Measurements from ENCODE around the gene ST3GAL6.

The ST3GAL6 gene

DNA sequence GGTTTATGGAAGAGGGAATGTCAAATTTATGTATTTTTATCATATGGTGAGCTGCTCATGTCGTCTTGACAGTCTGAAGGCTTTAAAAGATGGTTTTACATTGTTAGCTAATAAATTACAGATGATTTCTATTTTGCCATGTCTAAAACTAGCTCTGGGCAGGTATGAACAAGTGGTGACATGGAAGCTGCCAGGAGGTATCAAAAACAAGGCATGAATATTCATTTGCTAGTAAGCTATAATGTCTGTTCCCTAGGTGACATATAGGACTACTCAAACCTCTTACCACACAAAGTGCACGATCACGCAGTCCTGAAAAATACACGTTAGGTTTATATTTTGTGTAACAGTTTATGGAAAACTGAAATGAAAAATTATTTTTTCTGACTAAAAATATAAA lies 34.8 kb downstream of the ST3GAL6 start:
- TF ChIP-seq, protein P1, sequence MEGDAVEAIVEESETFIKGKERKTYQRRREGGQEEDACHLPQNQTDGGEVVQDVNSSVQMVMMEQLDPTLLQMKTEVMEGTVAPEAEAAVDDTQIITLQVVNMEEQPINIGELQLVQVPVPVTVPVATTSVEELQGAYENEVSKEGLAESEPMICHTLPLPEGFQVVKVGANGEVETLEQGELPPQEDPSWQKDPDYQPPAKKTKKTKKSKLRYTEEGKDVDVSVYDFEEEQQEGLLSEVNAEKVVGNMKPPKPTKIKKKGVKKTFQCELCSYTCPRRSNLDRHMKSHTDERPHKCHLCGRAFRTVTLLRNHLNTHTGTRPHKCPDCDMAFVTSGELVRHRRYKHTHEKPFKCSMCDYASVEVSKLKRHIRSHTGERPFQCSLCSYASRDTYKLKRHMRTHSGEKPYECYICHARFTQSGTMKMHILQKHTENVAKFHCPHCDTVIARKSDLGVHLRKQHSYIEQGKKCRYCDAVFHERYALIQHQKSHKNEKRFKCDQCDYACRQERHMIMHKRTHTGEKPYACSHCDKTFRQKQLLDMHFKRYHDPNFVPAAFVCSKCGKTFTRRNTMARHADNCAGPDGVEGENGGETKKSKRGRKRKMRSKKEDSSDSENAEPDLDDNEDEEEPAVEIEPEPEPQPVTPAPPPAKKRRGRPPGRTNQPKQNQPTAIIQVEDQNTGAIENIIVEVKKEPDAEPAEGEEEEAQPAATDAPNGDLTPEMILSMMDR (conservative IDR thresholded peaks at IDR 0.05; ENCODE audit: low read depth, low read length), result no peak
- no peaks in the 10 kb centered on the region for H3K36me3 ChIP-seq (ENCODE audit: insufficient read depth)
- no peaks in the 10 kb centered on the region for H3K79me2 ChIP-seq (ENCODE audit: insufficient read depth, low read depth)

DNA sequence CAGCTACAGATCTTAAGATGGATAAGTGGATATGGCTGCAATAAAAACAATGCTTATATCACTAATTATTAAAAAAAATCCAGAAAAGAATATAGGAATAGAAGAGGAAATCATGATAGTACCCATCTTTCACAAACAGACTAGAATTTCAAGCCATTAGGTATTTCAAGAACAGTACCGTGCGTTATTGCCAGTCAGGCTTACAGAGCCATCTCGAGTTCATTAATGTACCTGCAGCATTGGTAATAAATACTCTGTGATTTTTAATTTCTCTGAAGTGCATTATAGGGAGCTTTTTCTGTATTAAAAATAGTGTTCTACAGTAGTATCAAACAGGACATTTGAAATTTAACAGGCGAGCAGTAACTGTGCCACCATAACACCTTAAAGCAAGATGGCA lies 35.7 kb downstream of the ST3GAL6 start:
- TF ChIP-seq, protein P1 (conservative IDR thresholded peaks at IDR 0.05; ENCODE audit: low read depth, low read length), result no peak
- Histone ChIP-seq H4K20me1 (ENCODE audit: insufficient read depth) (no peaks in the 10 kb centered on the region), H3K27ac (no peak overlapping the region)

More for the DNA sequence above, 34.8 kb downstream of the ST3GAL6 start:
- H3K4me1 ChIP-seq (ENCODE audit: low read depth, poor library complexity, severe bottlenecking), result no peaks in the 10 kb centered on the region
- no peak overlapping the region for H3K4me3 ChIP-seq (IDR thresholded peaks at IDR 0.05; ENCODE audit: insufficient read depth, low read depth, low read length)
- no peak overlapping the region for H3K4me2 ChIP-seq
- no peak overlapping the region for H3K9ac ChIP-seq
- H3K27ac ChIP-seq, result no peak overlapping the region
- H3K27me3 ChIP-seq (ENCODE audit: insufficient read depth, low read depth), result no peaks in the 10 kb centered on the region
- no peaks in the 10 kb centered on the region for H4K20me1 ChIP-seq (ENCODE audit: insufficient read depth)
- no peak overlapping the region for H2AFZ ChIP-seq (ENCODE audit: low read depth)

DNA sequence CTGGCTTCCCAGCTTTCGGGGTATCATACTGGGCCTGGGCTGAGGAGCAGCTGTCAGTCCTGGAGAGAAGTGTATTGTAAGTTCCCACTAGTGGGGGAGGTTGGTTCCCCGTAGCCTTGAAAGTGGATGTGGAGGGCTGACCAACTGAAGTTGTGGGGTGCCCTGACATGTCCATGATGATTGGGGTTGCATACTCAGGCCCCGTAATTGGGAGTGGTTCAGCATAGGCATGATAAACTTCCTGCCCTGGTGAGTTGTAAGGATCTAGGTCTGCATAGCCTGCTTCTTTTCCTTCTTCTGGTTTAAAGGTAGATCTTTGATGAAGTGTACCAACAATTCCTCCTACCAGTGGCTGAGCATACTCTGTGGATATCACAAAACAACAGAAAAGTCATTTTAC lies 36.3 kb downstream of the ST3GAL6 start:
- Histone ChIP-seq H3K4me3 (IDR thresholded peaks at IDR 0.05; ENCODE audit: insufficient read depth, low read depth, low read length) (no peak overlapping the region), H3K4me2 (no peak overlapping the region), H3K27ac (no peak overlapping the region), H3K36me3 (ENCODE audit: insufficient read depth) (no peaks in the 10 kb centered on the region), H4K20me1 (ENCODE audit: insufficient read depth) (no peaks in the 10 kb centered on the region), H3K27me3 (ENCODE audit: insufficient read depth, low read depth) (no peaks in the 10 kb centered on the region), H2AFZ (ENCODE audit: low read depth) (no peak overlapping the region), H3K79me2 (ENCODE audit: insufficient read depth, low read depth) (no peaks in the 10 kb centered on the region), H3K9ac (no peak overlapping the region), H3K4me1 (ENCODE audit: low read depth, poor library complexity, severe bottlenecking) (no peaks in the 10 kb centered on the region)
- TF ChIP-seq, protein P1 (conservative IDR thresholded peaks at IDR 0.05; ENCODE audit: low read depth, low read length), result no peak

More for the DNA sequence above, 35.7 kb downstream of the ST3GAL6 start:
- no peaks in the 10 kb centered on the region for H3K36me3 ChIP-seq (ENCODE audit: insufficient read depth)
- H3K4me1 ChIP-seq (ENCODE audit: low read depth, poor library complexity, severe bottlenecking), result no peaks in the 10 kb centered on the region
- H3K79me2 ChIP-seq (ENCODE audit: insufficient read depth, low read depth), result no peaks in the 10 kb centered on the region
- no peak overlapping the region for H3K9ac ChIP-seq
- H3K4me3 ChIP-seq (IDR thresholded peaks at IDR 0.05; ENCODE audit: insufficient read depth, low read depth, low read length), result no peak overlapping the region
- H3K27me3 ChIP-seq (ENCODE audit: insufficient read depth, low read depth), result no peaks in the 10 kb centered on the region
- no peak overlapping the region for H2AFZ ChIP-seq (ENCODE audit: low read depth)
- no peak overlapping the region for H3K4me2 ChIP-seq

DNA sequence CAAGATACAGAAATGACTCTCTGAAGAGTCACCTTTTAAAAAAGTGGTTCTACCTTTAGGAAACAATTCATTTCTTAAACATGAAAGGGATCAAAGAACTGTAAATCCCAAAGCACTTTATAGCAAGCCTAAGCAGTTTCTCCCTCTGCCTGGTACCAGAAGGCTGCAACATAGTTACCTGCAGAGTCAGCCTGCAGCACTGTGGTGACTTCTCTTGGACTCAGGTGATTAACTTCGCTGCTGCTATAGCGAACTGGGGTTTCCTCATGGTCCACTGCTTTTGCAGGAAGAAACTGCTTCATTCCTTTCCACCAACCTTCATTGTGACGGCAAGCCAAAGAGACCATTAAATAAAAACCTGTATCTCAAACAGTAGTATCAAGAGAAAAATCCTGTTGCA lies 37.3 kb downstream of the ST3GAL6 start:
- Histone ChIP-seq H4K20me1 (ENCODE audit: insufficient read depth) (no peaks in the 10 kb centered on the region), H3K9ac (no peak overlapping the region), H3K36me3 (ENCODE audit: insufficient read depth) (no peaks in the 10 kb centered on the region)

More for the DNA sequence above, 37.3 kb downstream of the ST3GAL6 start:
- Histone ChIP-seq H3K4me3 (IDR thresholded peaks at IDR 0.05; ENCODE audit: insufficient read depth, low read depth, low read length) (no peak overlapping the region), H3K4me2 (no peak overlapping the region), H3K27ac (no peak overlapping the region), H3K4me1 (ENCODE audit: low read depth, poor library complexity, severe bottlenecking) (no peaks in the 10 kb centered on the region), H3K79me2 (ENCODE audit: insufficient read depth, low read depth) (no peaks in the 10 kb centered on the region), H3K27me3 (ENCODE audit: insufficient read depth, low read depth) (no peaks in the 10 kb centered on the region), H2AFZ (ENCODE audit: low read depth) (no peak overlapping the region)
- TF ChIP-seq, protein P1 (conservative IDR thresholded peaks at IDR 0.05; ENCODE audit: low read depth, low read length), result no peak
